HepG2 (cell line): ENCODE measurements around the gene TTF2. TPM values are rescaled to one million over a fixed set of nuclear protein-coding genes. Genes with fewer than 3 reads are reported as not detected.

Experiments
- BRD4 ChIP-seq: sonication (generic); formaldehyde crosslinking; IDR thresholded peaks from 2 replicates; pipeline ENCODE4 v1.4.0; 2020; ENCODE audit warnings: missing genetic modification reagents
- GATAD1 ChIP-seq: IDR thresholded peaks from 2 replicates; pipeline ENCODE4 v1.6.1; 2016; ENCODE audit warnings: missing genetic modification reagents, missing compliant biosample characterization
- PAWR ChIP-seq: sonication (generic); formaldehyde crosslinking; IDR thresholded peaks from 2 replicates; pipeline ENCODE4 v1.4.0; 2020; ENCODE audit warnings: missing genetic modification reagents, mild to moderate bottlenecking, borderline replicate concordance
- PPARG ChIP-seq: conservative IDR thresholded peaks from 2 replicates; pipeline ENCODE4 v1.6.1; 2016; ENCODE audit warnings: missing biosample characterization, missing genetic modification reagents
- SCMH1 ChIP-seq: sonication (generic); formaldehyde crosslinking; IDR thresholded peaks from 2 replicates; pipeline ENCODE4 v1.9.0; 2021; ENCODE audit warnings: missing genetic modification reagents, mild to moderate bottlenecking, borderline replicate concordance
- SP5 ChIP-seq: IDR thresholded peaks from 2 replicates; pipeline ENCODE4 v1.6.1; 2016; ENCODE audit warnings: low read depth, borderline replicate concordance
- TP53 ChIP-seq: sonication (generic); formaldehyde crosslinking; conservative IDR thresholded peaks from 2 replicates; pipeline ENCODE4 v1.4.0; 2020; ENCODE audit warnings: missing genetic modification reagents
- ZNF33B ChIP-seq: sonication (generic); formaldehyde crosslinking; IDR thresholded peaks from 2 replicates; pipeline ENCODE4 v1.5.1; 2020; ENCODE audit warnings: mild to moderate bottlenecking, missing genetic modification reagents
- ZNF589 ChIP-seq: sonication (generic); formaldehyde crosslinking; conservative IDR thresholded peaks from 2 replicates; pipeline ENCODE4 v1.8.0; 2022; ENCODE audit warnings: mild to moderate bottlenecking, moderate library complexity, missing genetic modification reagents
- ZZZ3 ChIP-seq: sonication (generic); formaldehyde crosslinking; IDR thresholded peaks from 2 replicates; pipeline ENCODE4 v1.4.0; 2020; ENCODE audit warnings: missing genetic modification reagents, mild to moderate bottlenecking, borderline replicate concordance
- polyA plus RNA-seq, 8 experiments: library from polyadenylated mRNA; depleted of rRNA in 3 of 8; stranded (reverse) in 7 of 8; unstranded in 1 of 8; fragments of >200 nt; fragmentation: Illumina TruSeq in 4 of 8; extraction: Trizol in 4 of 8; gene quantifications; 2 replicates each; pipeline versions ENCODE4 v1.2.1 to v1.2.3, GENCODE V29; 2011 to 2016; ENCODE audit warnings: low read depth in 4 of 8, missing spikeins in 1 of 8, mixed read lengths in 1 of 8; ENCODE audit not compliant: insufficient read depth in 1 of 8
- total RNA-seq, 5 experiments: library from RNA; depleted of rRNA; stranded (reverse); fragments of >200 nt; fragmentation: Illumina TruSeq; extraction: Trizol; gene quantifications; 2 replicates each; pipeline ENCODE4 v1.2.3, GENCODE V29; 2016; ENCODE audit warnings: low read depth in 1 of 5
- TF ChIP-seq, protein P1 (sequence below): IDR thresholded peaks from 2 replicates; pipeline ENCODE4 v1.6.1; 2016; ENCODE audit warnings: missing compliant biosample characterization, missing genetic modification reagents, borderline replicate concordance
- TF ChIP-seq, protein P2 (sequence below): sonication (generic); formaldehyde crosslinking; IDR thresholded peaks from 2 replicates; pipeline ENCODE4 v1.5.0; 2020; ENCODE audit warnings: mild to moderate bottlenecking, missing genetic modification reagents, borderline replicate concordance
- TF ChIP-seq, protein P3 (sequence below): sonication (generic); formaldehyde crosslinking; IDR thresholded peaks from 2 replicates; pipeline ENCODE4 v1.4.0; 2020; ENCODE audit warnings: missing genetic modification reagents, low read depth, mild to moderate bottlenecking, borderline replicate concordance
- TF ChIP-seq, protein P4 (sequence below): sonication (generic); formaldehyde crosslinking; IDR thresholded peaks from 2 replicates; pipeline ENCODE4 v1.8.0; 2022; ENCODE audit warnings: missing genetic modification reagents, low read depth, mild to moderate bottlenecking, borderline replicate concordance
- TF ChIP-seq, protein P5 (sequence below): sonication (generic); IDR thresholded peaks from 2 replicates; pipeline ENCODE4 v1.6.1; 2016; ENCODE audit warnings: low read depth, borderline replicate concordance
- TF ChIP-seq, protein P6 (sequence below): sonication (generic); formaldehyde crosslinking; IDR thresholded peaks from 2 replicates; pipeline ENCODE4 v1.5.0; 2020; ENCODE audit warnings: missing genetic modification reagents
- TF ChIP-seq, protein P7 (sequence below): sonication (generic); formaldehyde crosslinking; IDR thresholded peaks from 2 replicates; pipeline ENCODE4 v1.5.0; 2020; ENCODE audit warnings: mild to moderate bottlenecking, missing genetic modification reagents, borderline replicate concordance

TTF2 gene
- total and polyA plus RNA-seq, 2 of the 13 experiments (the other 11 are each of a cell fraction or from before 2014, with no cell fraction given), result 12.8 to 48.9 TPM

DNA sequence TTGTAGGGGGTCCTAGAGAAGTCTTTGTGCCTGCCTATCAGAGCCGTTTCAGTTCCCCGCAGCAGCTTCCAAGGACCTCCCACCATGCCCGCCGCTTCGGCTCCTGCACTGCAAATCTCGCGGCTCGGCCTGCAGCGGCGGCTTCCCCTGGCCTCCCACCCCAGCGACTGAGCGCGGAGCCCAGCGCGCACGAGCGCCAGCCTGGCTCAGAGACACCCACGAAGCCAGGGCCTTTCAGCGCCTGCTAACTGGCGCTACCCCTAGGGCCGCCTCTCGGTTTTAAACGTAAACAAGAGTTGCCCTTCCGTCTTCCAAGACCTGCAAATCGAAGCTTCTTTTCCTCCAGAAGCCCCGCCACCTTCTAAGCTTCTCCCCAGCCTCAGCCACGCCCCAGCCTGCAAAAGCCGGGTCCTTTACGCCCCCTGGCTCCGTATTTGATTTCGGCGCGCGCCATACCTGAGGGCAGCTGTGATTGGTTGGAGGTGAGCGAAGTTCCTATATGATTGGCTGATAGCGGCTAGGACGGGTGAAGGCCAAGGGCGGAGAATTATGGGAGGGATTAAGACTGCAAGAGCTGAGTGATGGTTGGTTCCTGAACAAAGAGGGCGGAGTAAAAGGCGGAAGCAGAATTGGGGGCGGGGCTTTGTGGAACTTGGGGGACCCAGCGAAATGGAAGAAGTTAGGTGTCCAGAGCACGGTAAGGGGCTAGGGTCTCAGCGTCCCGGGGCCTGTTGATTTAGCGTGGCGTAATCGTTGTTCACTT lies at the start of gene TTF2 (continued):
- TF ChIP-seq ZNF589 (CRISPR knock-in tag), result peak; percentile 58; the same call in 1 of the 2 replicates
- TF ChIP-seq PPARG (CRISPR knock-in tag), result no peak
- TF ChIP-seq SP5 (CRISPR knock-in tag), result 0 out of 2 replicates have a peak, but pooled peaks have one; percentile 39
- TF ChIP-seq, protein P1, sequence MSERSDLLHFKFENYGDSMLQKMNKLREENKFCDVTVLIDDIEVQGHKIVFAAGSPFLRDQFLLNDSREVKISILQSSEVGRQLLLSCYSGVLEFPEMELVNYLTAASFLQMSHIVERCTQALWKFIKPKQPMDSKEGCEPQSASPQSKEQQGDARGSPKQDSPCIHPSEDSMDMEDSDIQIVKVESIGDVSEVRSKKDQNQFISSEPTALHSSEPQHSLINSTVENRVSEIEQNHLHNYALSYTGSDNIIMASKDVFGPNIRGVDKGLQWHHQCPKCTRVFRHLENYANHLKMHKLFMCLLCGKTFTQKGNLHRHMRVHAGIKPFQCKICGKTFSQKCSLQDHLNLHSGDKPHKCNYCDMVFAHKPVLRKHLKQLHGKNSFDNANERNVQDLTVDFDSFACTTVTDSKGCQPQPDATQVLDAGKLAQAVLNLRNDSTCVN (CRISPR knock-in tag), result no peak
- no peak for TF ChIP-seq ZZZ3
- TF ChIP-seq, protein P2, sequence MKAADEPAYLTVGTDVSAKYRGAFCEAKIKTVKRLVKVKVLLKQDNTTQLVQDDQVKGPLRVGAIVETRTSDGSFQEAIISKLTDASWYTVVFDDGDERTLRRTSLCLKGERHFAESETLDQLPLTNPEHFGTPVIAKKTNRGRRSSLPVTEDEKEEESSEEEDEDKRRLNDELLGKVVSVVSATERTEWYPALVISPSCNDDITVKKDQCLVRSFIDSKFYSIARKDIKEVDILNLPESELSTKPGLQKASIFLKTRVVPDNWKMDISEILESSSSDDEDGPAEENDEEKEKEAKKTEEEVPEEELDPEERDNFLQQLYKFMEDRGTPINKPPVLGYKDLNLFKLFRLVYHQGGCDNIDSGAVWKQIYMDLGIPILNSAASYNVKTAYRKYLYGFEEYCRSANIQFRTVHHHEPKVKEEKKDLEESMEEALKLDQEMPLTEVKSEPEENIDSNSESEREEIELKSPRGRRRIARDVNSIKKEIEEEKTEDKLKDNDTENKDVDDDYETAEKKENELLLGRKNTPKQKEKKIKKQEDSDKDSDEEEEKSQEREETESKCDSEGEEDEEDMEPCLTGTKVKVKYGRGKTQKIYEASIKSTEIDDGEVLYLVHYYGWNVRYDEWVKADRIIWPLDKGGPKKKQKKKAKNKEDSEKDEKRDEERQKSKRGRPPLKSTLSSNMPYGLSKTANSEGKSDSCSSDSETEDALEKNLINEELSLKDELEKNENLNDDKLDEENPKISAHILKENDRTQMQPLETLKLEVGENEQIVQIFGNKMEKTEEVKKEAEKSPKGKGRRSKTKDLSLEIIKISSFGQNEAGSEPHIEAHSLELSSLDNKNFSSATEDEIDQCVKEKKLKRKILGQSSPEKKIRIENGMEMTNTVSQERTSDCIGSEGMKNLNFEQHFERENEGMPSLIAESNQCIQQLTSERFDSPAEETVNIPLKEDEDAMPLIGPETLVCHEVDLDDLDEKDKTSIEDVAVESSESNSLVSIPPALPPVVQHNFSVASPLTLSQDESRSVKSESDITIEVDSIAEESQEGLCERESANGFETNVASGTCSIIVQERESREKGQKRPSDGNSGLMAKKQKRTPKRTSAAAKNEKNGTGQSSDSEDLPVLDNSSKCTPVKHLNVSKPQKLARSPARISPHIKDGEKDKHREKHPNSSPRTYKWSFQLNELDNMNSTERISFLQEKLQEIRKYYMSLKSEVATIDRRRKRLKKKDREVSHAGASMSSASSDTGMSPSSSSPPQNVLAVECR (CRISPR knock-in tag), result peak; percentile 100
- TF ChIP-seq, protein P3, sequence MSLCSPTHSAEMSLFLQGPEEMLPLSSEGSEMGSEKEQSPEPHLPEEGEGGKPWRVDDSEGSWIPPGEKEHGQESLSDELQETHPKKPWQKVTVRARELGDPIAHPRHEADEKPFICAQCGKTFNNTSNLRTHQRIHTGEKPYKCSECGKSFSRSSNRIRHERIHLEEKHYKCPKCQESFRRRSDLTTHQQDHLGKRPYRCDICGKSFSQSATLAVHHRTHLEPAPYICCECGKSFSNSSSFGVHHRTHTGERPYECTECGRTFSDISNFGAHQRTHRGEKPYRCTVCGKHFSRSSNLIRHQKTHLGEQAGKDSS, result no peak
- TF ChIP-seq, protein P4, sequence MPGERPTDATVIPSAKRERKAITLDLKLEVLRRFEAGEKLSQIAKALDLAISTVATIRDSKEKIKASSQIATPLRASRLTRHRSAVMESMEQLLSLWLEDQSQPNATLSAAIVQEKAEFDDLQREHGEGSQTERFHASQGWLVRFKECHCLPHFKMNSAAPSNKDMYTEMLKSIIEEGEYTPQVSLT (CRISPR knock-in tag), result no peak
- no peak for TF ChIP-seq PAWR
- TF ChIP-seq, protein P5, sequence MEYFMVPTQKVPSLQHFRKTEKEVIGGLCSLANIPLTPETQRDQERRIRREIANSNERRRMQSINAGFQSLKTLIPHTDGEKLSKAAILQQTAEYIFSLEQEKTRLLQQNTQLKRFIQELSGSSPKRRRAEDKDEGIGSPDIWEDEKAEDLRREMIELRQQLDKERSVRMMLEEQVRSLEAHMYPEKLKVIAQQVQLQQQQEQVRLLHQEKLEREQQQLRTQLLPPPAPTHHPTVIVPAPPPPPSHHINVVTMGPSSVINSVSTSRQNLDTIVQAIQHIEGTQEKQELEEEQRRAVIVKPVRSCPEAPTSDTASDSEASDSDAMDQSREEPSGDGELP, result peak; percentile 29; the same call in 1 of the 2 replicates
- no peak for TF ChIP-seq TP53
- TF ChIP-seq BRD4 (CRISPR knock-in tag), result no peak
- no peak for TF ChIP-seq GATAD1
- TF ChIP-seq, protein P6, sequence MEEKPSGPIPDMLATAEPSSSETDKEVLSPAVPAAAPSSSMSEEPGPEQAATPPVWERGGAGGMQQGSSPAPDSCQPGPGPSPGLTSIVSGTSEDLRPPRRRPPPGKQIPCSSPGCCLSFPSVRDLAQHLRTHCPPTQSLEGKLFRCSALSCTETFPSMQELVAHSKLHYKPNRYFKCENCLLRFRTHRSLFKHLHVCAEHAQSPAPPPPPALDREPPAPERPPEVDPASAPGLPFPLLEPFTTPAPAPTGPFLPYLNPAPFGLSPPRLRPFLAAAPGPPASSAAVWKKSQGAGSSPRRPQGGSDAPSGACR (CRISPR knock-in tag), result 0 out of 2 replicates have a peak, but pooled peaks have one; percentile 57
- no peak for TF ChIP-seq ZNF33B (CRISPR knock-in tag)
- no peak for TF ChIP-seq SCMH1 (CRISPR knock-in tag)
- TF ChIP-seq, protein P7, sequence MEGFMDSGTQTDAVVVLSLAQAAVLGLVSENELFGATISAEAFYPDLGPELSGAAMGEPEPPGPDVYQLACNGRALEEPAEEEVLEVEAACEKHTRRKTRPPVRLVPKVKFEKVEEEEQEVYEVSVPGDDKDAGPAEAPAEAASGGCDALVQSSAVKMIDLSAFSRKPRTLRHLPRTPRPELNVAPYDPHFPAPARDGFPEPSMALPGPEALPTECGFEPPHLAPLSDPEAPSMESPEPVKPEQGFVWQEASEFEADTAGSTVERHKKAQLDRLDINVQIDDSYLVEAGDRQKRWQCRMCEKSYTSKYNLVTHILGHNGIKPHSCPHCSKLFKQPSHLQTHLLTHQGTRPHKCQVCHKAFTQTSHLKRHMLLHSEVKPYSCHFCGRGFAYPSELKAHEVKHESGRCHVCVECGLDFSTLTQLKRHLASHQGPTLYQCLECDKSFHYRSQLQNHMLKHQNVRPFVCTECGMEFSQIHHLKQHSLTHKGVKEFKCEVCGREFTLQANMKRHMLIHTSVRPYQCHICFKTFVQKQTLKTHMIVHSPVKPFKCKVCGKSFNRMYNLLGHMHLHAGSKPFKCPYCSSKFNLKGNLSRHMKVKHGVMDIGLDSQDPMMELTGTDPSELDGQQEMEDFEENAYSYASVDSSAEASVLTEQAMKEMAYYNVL (CRISPR knock-in tag), result 0 out of 2 replicates have a peak, but pooled peaks have one; percentile 39
